Measurements from ENCODE around the gene RTN1.

The RTN1 gene

GRCh38 chr14:59675394-59675793, 195.2 kb downstream of the RTN1 start:
- no peaks in the 10 kb centered on the region for H3K27me3 ChIP-seq (ENCODE audit: insufficient read depth, poor library complexity, severe bottlenecking)
- DNase-seq (ENCODE audit: low read depth in 1 of 2, low spot score in 1 of 2): no peak
- H3K27ac ChIP-seq (replicated peaks): no peak overlapping the region
- TF ChIP-seq GABPA (IDR thresholded peaks at IDR 0.05; ENCODE audit: low read depth): no peak
- TF ChIP-seq SPI1 (IDR thresholded peaks at IDR 0.05; ENCODE audit: borderline replicate concordance, low read depth): no peak
- no peak for TF ChIP-seq CTCF (IDR thresholded peaks at IDR 0.05; ENCODE audit: insufficient read depth, low read length)
- no peak for TF ChIP-seq POLR2AphosphoS5 (IDR thresholded peaks at IDR 0.05; ENCODE audit: low read depth)
- TF ChIP-seq, protein P1, sequence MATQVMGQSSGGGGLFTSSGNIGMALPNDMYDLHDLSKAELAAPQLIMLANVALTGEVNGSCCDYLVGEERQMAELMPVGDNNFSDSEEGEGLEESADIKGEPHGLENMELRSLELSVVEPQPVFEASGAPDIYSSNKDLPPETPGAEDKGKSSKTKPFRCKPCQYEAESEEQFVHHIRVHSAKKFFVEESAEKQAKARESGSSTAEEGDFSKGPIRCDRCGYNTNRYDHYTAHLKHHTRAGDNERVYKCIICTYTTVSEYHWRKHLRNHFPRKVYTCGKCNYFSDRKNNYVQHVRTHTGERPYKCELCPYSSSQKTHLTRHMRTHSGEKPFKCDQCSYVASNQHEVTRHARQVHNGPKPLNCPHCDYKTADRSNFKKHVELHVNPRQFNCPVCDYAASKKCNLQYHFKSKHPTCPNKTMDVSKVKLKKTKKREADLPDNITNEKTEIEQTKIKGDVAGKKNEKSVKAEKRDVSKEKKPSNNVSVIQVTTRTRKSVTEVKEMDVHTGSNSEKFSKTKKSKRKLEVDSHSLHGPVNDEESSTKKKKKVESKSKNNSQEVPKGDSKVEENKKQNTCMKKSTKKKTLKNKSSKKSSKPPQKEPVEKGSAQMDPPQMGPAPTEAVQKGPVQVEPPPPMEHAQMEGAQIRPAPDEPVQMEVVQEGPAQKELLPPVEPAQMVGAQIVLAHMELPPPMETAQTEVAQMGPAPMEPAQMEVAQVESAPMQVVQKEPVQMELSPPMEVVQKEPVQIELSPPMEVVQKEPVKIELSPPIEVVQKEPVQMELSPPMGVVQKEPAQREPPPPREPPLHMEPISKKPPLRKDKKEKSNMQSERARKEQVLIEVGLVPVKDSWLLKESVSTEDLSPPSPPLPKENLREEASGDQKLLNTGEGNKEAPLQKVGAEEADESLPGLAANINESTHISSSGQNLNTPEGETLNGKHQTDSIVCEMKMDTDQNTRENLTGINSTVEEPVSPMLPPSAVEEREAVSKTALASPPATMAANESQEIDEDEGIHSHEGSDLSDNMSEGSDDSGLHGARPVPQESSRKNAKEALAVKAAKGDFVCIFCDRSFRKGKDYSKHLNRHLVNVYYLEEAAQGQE (IDR thresholded peaks at IDR 0.05; ENCODE audit: insufficient replicate concordance, low read depth): no peak
- no peak overlapping the region for H3K4me3 ChIP-seq (replicated peaks; ENCODE audit: insufficient read depth, low read length)

- no peaks in the 10 kb centered on the region for H3K27me3 ChIP-seq (ENCODE audit: insufficient read depth, poor library complexity, severe bottlenecking)
- H3K4me3 ChIP-seq (replicated peaks; ENCODE audit: insufficient read depth, low read length): no peak overlapping the region
- TF ChIP-seq POLR2AphosphoS5 (IDR thresholded peaks at IDR 0.05; ENCODE audit: low read depth) (no peak), CTCF (IDR thresholded peaks at IDR 0.05; ENCODE audit: insufficient read depth, low read length) (no peak)
- TF ChIP-seq, protein P1 (IDR thresholded peaks at IDR 0.05; ENCODE audit: insufficient replicate concordance, low read depth): no peak
- H3K27ac ChIP-seq (replicated peaks): no peak overlapping the region
- no peak for DNase-seq (ENCODE audit: low read depth in 1 of 2, low spot score in 1 of 2)
Observed at GRCh38 chr14:59664741-59665140, 205.8 kb downstream of the RTN1 start.

GRCh38 chr14:59657769-59658168, 212.8 kb downstream of the RTN1 start:
- Histone ChIP-seq H3K27me3 (ENCODE audit: insufficient read depth, poor library complexity, severe bottlenecking) (no peaks in the 10 kb centered on the region), H3K27ac (replicated peaks) (no peak overlapping the region), H3K4me3 (replicated peaks; ENCODE audit: insufficient read depth, low read length) (no peak overlapping the region)
- TF ChIP-seq SPI1 (IDR thresholded peaks at IDR 0.05; ENCODE audit: borderline replicate concordance, low read depth): no peak
- no peak for TF ChIP-seq GABPA (IDR thresholded peaks at IDR 0.05; ENCODE audit: low read depth)
- TF ChIP-seq, protein P1 (IDR thresholded peaks at IDR 0.05; ENCODE audit: insufficient replicate concordance, low read depth): no peak
- no peak for TF ChIP-seq CTCF (IDR thresholded peaks at IDR 0.05; ENCODE audit: insufficient read depth, low read length)
- TF ChIP-seq POLR2AphosphoS5 (IDR thresholded peaks at IDR 0.05; ENCODE audit: low read depth): no peak
- no peak for DNase-seq (ENCODE audit: low read depth in 1 of 2, low spot score in 1 of 2)

Measured in HL-60 (cell line).